GM18873 (cell line): ENCODE measurements around the gene PKHD1.
"Not testable (repeated sequence)": the region's sequence is repeated elsewhere in the genome, so short reads cannot be mapped to it uniquely, and the experiment has no call there.

Experiments used
- ATAC-seq: cut with Tn5 transposase; IDR thresholded peaks from one replicate; pipeline ENCODE4 v1.9.1; 2021; ENCODE audit warnings: mild to moderate bottlenecking, moderate library complexity, moderate number of reproducible peaks; ENCODE audit not compliant: unreplicated experiment, low FRiP score

PKHD1 gene

GRCh38 chr6:52009466-52010140 lies 77.8 kb downstream of the PKHD1 start:
- ATAC-seq = no peak

- no peak for ATAC-seq
Measured at GRCh38 chr6:52000064-52000463, 87.3 kb downstream of the PKHD1 start.

GRCh38 chr6:51996296-51996947 lies 91.0 kb downstream of the PKHD1 start:
- peak; percentile 90 for ATAC-seq

- ATAC-seq = no peak
Measured at GRCh38 chr6:51995214-51995755, 92.1 kb downstream of the PKHD1 start.

GRCh38 chr6:51992876-51993275 lies 94.5 kb downstream of the PKHD1 start:
- ATAC-seq = no peak

- ATAC-seq = no peak
Measured at GRCh38 chr6:51989789-51990188, 97.6 kb downstream of the PKHD1 start.

GRCh38 chr6:51986864-51987263 lies 100.5 kb downstream of the PKHD1 start:
- ATAC-seq = no peak

GRCh38 chr6:51983564-51983963 lies 103.8 kb downstream of the PKHD1 start:
- no peak for ATAC-seq

- not testable (repeated sequence) for ATAC-seq
Measured at GRCh38 chr6:51982695-51983094, 104.7 kb downstream of the PKHD1 start.

- ATAC-seq = no peak
Measured at GRCh38 chr6:51976374-51976773, 111.0 kb downstream of the PKHD1 start.

- ATAC-seq = no peak
Measured at GRCh38 chr6:51972659-51973058, 114.8 kb downstream of the PKHD1 start.

GRCh38 chr6:51968265-51968664 lies 119.1 kb downstream of the PKHD1 start:
- ATAC-seq = no peak

GRCh38 chr6:51965222-51965801 lies 122.1 kb downstream of the PKHD1 start:
- ATAC-seq = no peak

- ATAC-seq = no peak
Measured at GRCh38 chr6:51963980-51964379, 123.4 kb downstream of the PKHD1 start.

- ATAC-seq = no peak
Measured at GRCh38 chr6:51962354-51962753, 125.1 kb downstream of the PKHD1 start.

- no peak for ATAC-seq
Measured at GRCh38 chr6:51960419-51960818, 127.0 kb downstream of the PKHD1 start.

GRCh38 chr6:51959744-51960383 lies 127.5 kb downstream of the PKHD1 start:
- ATAC-seq = peak; percentile 79

- ATAC-seq = no peak
Measured at GRCh38 chr6:51954681-51955080, 132.7 kb downstream of the PKHD1 start.

- no peak for ATAC-seq
Measured at GRCh38 chr6:51953246-51953645, 134.2 kb downstream of the PKHD1 start.

GRCh38 chr6:51951924-51952323 lies 135.5 kb downstream of the PKHD1 start:
- no peak for ATAC-seq

- ATAC-seq = no peak
Measured at GRCh38 chr6:51949526-51949925, 137.9 kb downstream of the PKHD1 start.
